Smooth muscle cell (in vitro differentiated cells): Measurements from ENCODE around the gene FGA. TPM values are rescaled to one million over a fixed set of nuclear protein-coding genes. Genes with fewer than 3 reads are reported as not detected.

Source experiments
- DNase-seq: peaks from one replicate; lab custom pipeline; 2025; ENCODE audit not compliant: unreplicated experiment; lab: John Stamatoyannopoulos, UW
- H2AFZ ChIP-seq: fragments of 200-600 bp; sonication (generic); 2 replicates; pipeline ENCODE4 v1.6.0; 2016; ENCODE audit warnings: antibody characterized with exemption, low read depth, mild to moderate bottlenecking
- H3F3A ChIP-seq: fragments of 200-600 bp; sonication (generic); 2 replicates; pipeline ENCODE4 v1.6.0; 2017; ENCODE audit warnings: antibody characterized with exemption, low read depth
- H3K27ac ChIP-seq: fragments of 200-600 bp; sonication (generic); 2 replicates; pipeline ENCODE4 v1.5.1; 2016; ENCODE audit warnings: low read depth, mild to moderate bottlenecking
- H3K27me3 ChIP-seq: fragments of 200-600 bp; sonication (generic); 2 replicates; pipeline ENCODE4 v1.6.1; 2016; ENCODE audit warnings: low read depth, mild to moderate bottlenecking
- H3K36me3 ChIP-seq: fragments of 200-600 bp; sonication (generic); 2 replicates; pipeline ENCODE4 v1.5.1; 2016; ENCODE audit warnings: low read depth
- H3K4me1 ChIP-seq: fragments of 200-600 bp; sonication (generic); 2 replicates; pipeline ENCODE4 v1.5.1; 2016; ENCODE audit warnings: low read depth
- H3K4me2 ChIP-seq: fragments of 200-600 bp; sonication (generic); 2 replicates; pipeline ENCODE4 v1.6.0; 2016; ENCODE audit warnings: mild to moderate bottlenecking
- H3K4me3 ChIP-seq: fragments of 200-600 bp; sonication (generic); 2 replicates; pipeline ENCODE4 v1.5.1; 2016; ENCODE audit warnings: mild to moderate bottlenecking
- H3K79me2 ChIP-seq: fragments of 200-600 bp; sonication (generic); 2 replicates; pipeline ENCODE4 v1.6.0; 2016; ENCODE audit warnings: low read depth, mild to moderate bottlenecking
- H3K9ac ChIP-seq: fragments of 200-600 bp; sonication (generic); 2 replicates; pipeline ENCODE4 v1.6.0; 2016; ENCODE audit warnings: low read depth
- H3K9me3 ChIP-seq: fragments of 200-600 bp; sonication (generic); replicated peaks from 2 replicates; pipeline ENCODE4 v1.5.1; 2016; ENCODE audit warnings: low read depth
- H4K20me1 ChIP-seq: fragments of 200-600 bp; sonication (generic); 2 replicates; pipeline ENCODE4 v1.6.0; 2016; ENCODE audit warnings: low read depth
- CTCF ChIP-seq: fragments of 200-600 bp; sonication (generic); IDR thresholded peaks from 2 replicates; pipeline ENCODE4 v1.5.1; 2017; ENCODE audit warnings: borderline replicate concordance, mild to moderate bottlenecking, antibody characterized with exemption; ENCODE audit not compliant: insufficient read depth, poor library complexity, severe bottlenecking
- WGBS: methylation state at CpG from one replicate; pipeline ENCODE4 v1.1.7; 2016; ENCODE audit warnings: low lambda C conversion rate; 5-methylcytosine and 5-hydroxymethylcytosine counted together
- polyA plus RNA-seq: library from polyadenylated mRNA; unstranded; fragments of >200 nt; fragmentation: Nextera tagmentation; extraction: Ambion mirVana; gene quantifications from 2 replicates; pipeline ENCODE4 v1.2.1, GENCODE V29; 2016
- small RNA-seq: library from RNA; depleted of rRNA; stranded (forward); fragments of <200 nt; gene quantifications from one replicate; pipeline ENCODE3, GENCODE V24; 2014
- total RNA-seq: library from RNA; depleted of rRNA; stranded (reverse); fragments of >200 nt; gene quantifications from 2 replicates; pipeline ENCODE4 v1.2.3, GENCODE V29; 2014

The FGA gene
- total and polyA plus RNA-seq, 2 experiments from 2014 or later, result 0.04 to 0.21 TPM

GRCh38 chr4:154542271-154542879 lies 48.2 kb downstream of the FGA start:
- H3K4me2 ChIP-seq, result no peak overlapping the region
- no peaks in the 10 kb centered on the region for H3F3A ChIP-seq
- H3K9ac ChIP-seq, result no peak overlapping the region
- 98% methylated on average over 4 of the region's 4 CpGs for WGBS
- peaks cover 79% of the 10 kb centered on the region for H3K36me3 ChIP-seq
- H3K4me1 ChIP-seq, result no peaks in the 10 kb centered on the region
- H2AFZ ChIP-seq, result no peak overlapping the region
- no peak for DNase-seq
- H3K9me3 ChIP-seq, result no peaks in the 10 kb centered on the region
- no peak overlapping the region for H3K27ac ChIP-seq
- H4K20me1 ChIP-seq, result peaks cover 3% of the 10 kb centered on the region
- TF ChIP-seq CTCF, result no peak
- no peaks in the 10 kb centered on the region for H3K27me3 ChIP-seq
- H3K4me3 ChIP-seq, result no peak overlapping the region
- no peaks in the 10 kb centered on the region for H3K79me2 ChIP-seq

Small RNA genes within 50 kb of the gene (small RNA-seq; reads per million reads assigned to genes)
- gene RNU6-1285P, result not detected

Other genes with a start within 250 kb of the FGA start
- 0.45 and 5.1 TPM in 2 replicates for gene DCHS2, start 98.9 kb downstream of the FGA start, total RNA-seq
- 0.91 and 1.3 TPM in 2 replicates for gene DCHS2, start 98.9 kb downstream of the FGA start, polyA plus RNA-seq
- gene PLRG1, start 40.3 kb downstream of the FGA start, total RNA-seq, result 88.1 and 138 TPM in 2 replicates
- gene PLRG1, start 40.3 kb downstream of the FGA start, polyA plus RNA-seq, result 66.2 and 66.4 TPM in 2 replicates
- gene FGB, start 27.7 kb downstream of the FGA start, total RNA-seq, result not detected in 2 replicates
- 1.1 and 1.3 TPM in 2 replicates for gene FGB, start 27.7 kb downstream of the FGA start, polyA plus RNA-seq
- not detected in 2 replicates for gene FGG, start 21.9 kb upstream of the FGA start, total RNA-seq
- gene FGG, start 21.9 kb upstream of the FGA start, polyA plus RNA-seq, result 0.77 and 1.1 TPM in 2 replicates
- 0.76 and 2.9 TPM in 2 replicates for gene LRAT, start 153.3 kb upstream of the FGA start, total RNA-seq
- 0.93 and 1.8 TPM in 2 replicates for gene LRAT, start 153.3 kb upstream of the FGA start, polyA plus RNA-seq
- gene RBM46, start 190.5 kb upstream of the FGA start, total RNA-seq, result 0.27 TPM in 1 of 2 replicates, not detected in the other
- gene RBM46, start 190.5 kb upstream of the FGA start, polyA plus RNA-seq, result not detected in 2 replicates